ENCODE results near the gene GOSR1. TPM values are rescaled to one million over a fixed set of nuclear protein-coding genes. Genes with fewer than 3 reads are reported as not detected.
"Not testable (repeated sequence)": the region's sequence is repeated elsewhere in the genome, so short reads cannot be mapped to it uniquely, and the experiment has no call there.

GOSR1 gene
- total and polyA plus RNA-seq, 4 donors: 14.8 to 45.1 (median 32.1) TPM

DNA sequence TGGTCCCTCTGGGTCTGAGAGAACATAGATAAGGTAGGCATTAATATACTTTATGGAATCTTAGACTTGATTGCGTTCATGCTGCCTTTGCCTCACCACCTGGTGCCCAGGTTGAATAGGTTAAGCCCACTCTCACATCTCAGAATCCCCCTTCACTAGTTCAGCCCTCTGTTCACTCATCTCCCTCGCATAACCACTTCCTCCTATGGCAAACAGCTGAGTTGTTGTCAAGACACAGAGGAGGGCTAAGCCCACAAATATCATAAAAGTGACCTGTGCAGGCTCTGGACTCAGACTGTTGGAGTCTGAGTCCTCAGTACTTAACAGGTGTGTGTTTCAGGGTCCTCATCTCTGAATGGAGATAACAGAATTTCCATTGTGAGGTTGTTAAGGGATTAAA is 55.7 kb downstream of the GOSR1 start:
- no peaks in the 10 kb centered on the region for H3K27me3 ChIP-seq (ENCODE audit: control insufficient read depth in 3 of 3, insufficient read depth in 3 of 3, low read length in 2 of 3)
- H3K4me3 ChIP-seq: no peak overlapping the region
- TF ChIP-seq, protein P1, sequence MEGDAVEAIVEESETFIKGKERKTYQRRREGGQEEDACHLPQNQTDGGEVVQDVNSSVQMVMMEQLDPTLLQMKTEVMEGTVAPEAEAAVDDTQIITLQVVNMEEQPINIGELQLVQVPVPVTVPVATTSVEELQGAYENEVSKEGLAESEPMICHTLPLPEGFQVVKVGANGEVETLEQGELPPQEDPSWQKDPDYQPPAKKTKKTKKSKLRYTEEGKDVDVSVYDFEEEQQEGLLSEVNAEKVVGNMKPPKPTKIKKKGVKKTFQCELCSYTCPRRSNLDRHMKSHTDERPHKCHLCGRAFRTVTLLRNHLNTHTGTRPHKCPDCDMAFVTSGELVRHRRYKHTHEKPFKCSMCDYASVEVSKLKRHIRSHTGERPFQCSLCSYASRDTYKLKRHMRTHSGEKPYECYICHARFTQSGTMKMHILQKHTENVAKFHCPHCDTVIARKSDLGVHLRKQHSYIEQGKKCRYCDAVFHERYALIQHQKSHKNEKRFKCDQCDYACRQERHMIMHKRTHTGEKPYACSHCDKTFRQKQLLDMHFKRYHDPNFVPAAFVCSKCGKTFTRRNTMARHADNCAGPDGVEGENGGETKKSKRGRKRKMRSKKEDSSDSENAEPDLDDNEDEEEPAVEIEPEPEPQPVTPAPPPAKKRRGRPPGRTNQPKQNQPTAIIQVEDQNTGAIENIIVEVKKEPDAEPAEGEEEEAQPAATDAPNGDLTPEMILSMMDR (IDR thresholded peaks at IDR 0.05; ENCODE audit: control extremely low read depth, extremely low read depth): no peak
- H3K9ac ChIP-seq (ENCODE audit: insufficient read depth in 1 of 2, low read length in 2 of 2): no peak overlapping the region
- no peak for ATAC-seq (ENCODE audit: insufficient read depth, low FRiP score)
- H3K4me1 ChIP-seq (ENCODE audit: control insufficient read depth in 5 of 5, insufficient read depth in 5 of 5, low read length in 5 of 5): no peaks in the 10 kb centered on the region
- no peaks in the 10 kb centered on the region for H3K9me3 ChIP-seq (ENCODE audit: control insufficient read depth in 4 of 4, insufficient read depth in 3 of 4, low read length in 3 of 4)
- no peak for DNase-seq
- 58 to 74% methylated on average over 2 of the region's 2 CpGs for WGBS, 2 donors
- H3K36me3 ChIP-seq (ENCODE audit: control insufficient read depth in 4 of 4, insufficient read depth in 4 of 4, low read length in 4 of 4): no peaks in the 10 kb centered on the region
- H3K27ac ChIP-seq (ENCODE audit: low read depth in 1 of 2, low read length in 1 of 2): no peak overlapping the region

DNA sequence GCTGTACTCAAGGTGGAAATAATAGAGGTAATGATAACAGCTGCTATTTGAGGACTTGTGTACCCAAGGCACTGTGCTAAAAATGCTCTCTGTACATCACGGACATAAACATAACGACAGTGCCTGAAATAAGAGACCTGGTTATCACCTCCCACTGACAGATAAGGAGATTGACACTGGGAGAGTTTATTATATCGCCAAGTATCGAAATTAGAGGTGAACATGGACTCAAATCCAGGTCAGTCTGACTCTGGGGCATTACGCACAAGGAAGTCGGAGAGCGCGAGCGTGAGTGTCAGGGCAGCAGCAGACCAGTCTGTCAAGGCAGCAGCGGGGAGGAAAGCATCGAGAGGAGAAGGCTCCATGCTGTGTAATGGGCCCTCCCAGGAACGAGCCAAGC is 57.1 kb downstream of the GOSR1 start:
- no peak for ATAC-seq (ENCODE audit: insufficient read depth, low FRiP score)
- WGBS, 2 donors: 91 to 93% methylated on average over 12 of the region's 12 CpGs
- H3K9ac ChIP-seq (ENCODE audit: insufficient read depth in 1 of 2, low read length in 2 of 2): no peak overlapping the region
- H3K27ac ChIP-seq (ENCODE audit: low read depth in 1 of 2, low read length in 1 of 2): no peak overlapping the region
- no peaks in the 10 kb centered on the region for H3K27me3 ChIP-seq (ENCODE audit: control insufficient read depth in 3 of 3, insufficient read depth in 3 of 3, low read length in 2 of 3)
- no peak overlapping the region for H3K4me3 ChIP-seq
- no peaks in the 10 kb centered on the region for H3K9me3 ChIP-seq (ENCODE audit: control insufficient read depth in 4 of 4, insufficient read depth in 3 of 4, low read length in 3 of 4)
- no peaks in the 10 kb centered on the region for H3K36me3 ChIP-seq (ENCODE audit: control insufficient read depth in 4 of 4, insufficient read depth in 4 of 4, low read length in 4 of 4)
- DNase-seq: no peak
- no peaks in the 10 kb centered on the region for H3K4me1 ChIP-seq (ENCODE audit: control insufficient read depth in 5 of 5, insufficient read depth in 5 of 5, low read length in 5 of 5)
- TF ChIP-seq, protein P1 (IDR thresholded peaks at IDR 0.05; ENCODE audit: control extremely low read depth, extremely low read depth): no peak

DNA sequence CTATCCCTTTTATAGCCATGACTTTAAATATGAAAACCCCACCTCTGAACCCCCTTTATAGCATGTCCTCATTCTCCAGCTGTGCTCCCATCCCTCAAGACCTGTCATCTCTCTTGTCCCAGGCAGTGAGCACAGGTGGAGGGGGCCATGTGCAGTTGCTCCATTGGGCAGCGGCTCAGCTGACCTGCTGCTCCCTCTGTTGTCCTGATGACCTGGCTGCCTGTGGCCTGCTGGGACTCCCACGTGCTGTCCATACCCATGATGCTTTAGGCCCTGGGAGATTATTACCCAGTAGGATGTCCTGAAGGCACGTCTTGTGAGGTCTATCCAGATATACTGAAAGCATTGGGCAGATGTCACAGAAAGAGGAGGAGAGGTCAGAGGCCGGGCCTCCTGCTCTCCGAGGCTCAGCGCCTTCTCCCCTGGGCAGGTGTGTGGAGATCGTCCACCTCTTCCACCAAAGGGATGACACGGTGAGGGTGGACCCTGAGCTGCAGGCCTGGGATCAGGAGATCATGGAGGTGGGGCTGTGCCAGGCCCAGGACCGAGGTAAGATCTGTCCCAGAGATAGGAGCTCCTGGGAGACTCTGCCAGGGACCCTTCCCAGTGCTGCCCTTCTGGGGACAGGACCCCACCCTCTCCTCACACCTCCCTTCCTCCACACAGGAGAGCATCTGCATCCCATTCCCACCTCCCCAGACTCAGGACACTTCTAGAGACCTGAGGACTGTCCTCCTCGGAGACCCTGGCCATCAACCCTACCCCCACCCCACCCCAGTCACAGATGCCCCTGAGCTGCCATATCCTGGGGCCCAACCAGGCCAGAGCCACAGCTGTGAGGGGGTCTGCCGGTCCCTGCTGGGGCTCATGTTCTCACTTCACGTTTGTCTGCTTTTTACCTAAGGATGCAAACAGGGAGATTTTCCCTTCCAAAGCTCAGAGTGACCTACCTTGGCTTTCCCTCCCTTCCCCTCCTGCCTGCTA is 58.0 kb downstream of the GOSR1 start:
- H3K36me3 ChIP-seq (ENCODE audit: control insufficient read depth in 4 of 4, insufficient read depth in 4 of 4, low read length in 4 of 4): no peaks in the 10 kb centered on the region
- H3K9ac ChIP-seq (ENCODE audit: insufficient read depth in 1 of 2, low read length in 2 of 2): no peak overlapping the region
- no peaks in the 10 kb centered on the region for H3K9me3 ChIP-seq (ENCODE audit: control insufficient read depth in 4 of 4, insufficient read depth in 3 of 4, low read length in 3 of 4)
- no peaks in the 10 kb centered on the region for H3K4me1 ChIP-seq (ENCODE audit: control insufficient read depth in 5 of 5, insufficient read depth in 5 of 5, low read length in 5 of 5)
- no peaks in the 10 kb centered on the region for H3K27me3 ChIP-seq (ENCODE audit: control insufficient read depth in 3 of 3, insufficient read depth in 3 of 3, low read length in 2 of 3)
- TF ChIP-seq, protein P1 (IDR thresholded peaks at IDR 0.05; ENCODE audit: control extremely low read depth, extremely low read depth): no peak
- WGBS, 2 donors: 91 to 93% methylated on average over 12 of the region's 12 CpGs
- ATAC-seq (ENCODE audit: insufficient read depth, low FRiP score) (no peak), DNase-seq (no peak)
- H3K27ac ChIP-seq (ENCODE audit: low read depth in 1 of 2, low read length in 1 of 2): no peak overlapping the region
- H3K4me3 ChIP-seq: no peak overlapping the region

DNA sequence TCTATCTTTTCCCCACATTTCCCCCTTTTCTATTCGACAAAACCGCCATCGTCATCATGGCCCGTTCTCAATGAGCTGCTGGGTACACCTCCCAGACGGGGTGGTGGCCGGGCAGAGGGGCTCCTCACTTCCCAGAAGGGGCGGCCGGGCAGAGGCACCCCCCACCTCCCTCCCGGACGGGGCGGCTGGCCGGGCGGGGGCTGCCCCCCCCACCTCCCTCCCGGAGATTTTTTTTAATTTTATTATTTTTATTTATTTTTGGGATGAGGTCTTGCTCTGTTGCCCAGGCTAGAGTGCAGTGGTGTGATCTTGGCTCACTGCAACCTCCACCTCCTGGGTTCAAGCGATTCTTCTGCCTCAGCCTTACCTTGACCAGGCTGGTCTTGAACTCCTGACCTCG is 59.6 kb downstream of the GOSR1 start:
- H3K4me3 ChIP-seq; H3K9ac ChIP-seq (ENCODE audit: insufficient read depth in 1 of 2, low read length in 2 of 2); H3K4me1 ChIP-seq (ENCODE audit: control insufficient read depth in 5 of 5, insufficient read depth in 5 of 5, low read length in 5 of 5); H3K9me3 ChIP-seq (ENCODE audit: control insufficient read depth in 4 of 4, insufficient read depth in 3 of 4, low read length in 3 of 4); DNase-seq; H3K27ac ChIP-seq (ENCODE audit: low read depth in 1 of 2, low read length in 1 of 2); ATAC-seq (ENCODE audit: insufficient read depth, low FRiP score); H3K36me3 ChIP-seq (ENCODE audit: control insufficient read depth in 4 of 4, insufficient read depth in 4 of 4, low read length in 4 of 4); H3K27me3 ChIP-seq (ENCODE audit: control insufficient read depth in 3 of 3, insufficient read depth in 3 of 3, low read length in 2 of 3): not testable (repeated sequence)
- WGBS, 2 donors: 88 to 89% methylated on average over 14 to 16 of the region's 16 CpGs

DNA sequence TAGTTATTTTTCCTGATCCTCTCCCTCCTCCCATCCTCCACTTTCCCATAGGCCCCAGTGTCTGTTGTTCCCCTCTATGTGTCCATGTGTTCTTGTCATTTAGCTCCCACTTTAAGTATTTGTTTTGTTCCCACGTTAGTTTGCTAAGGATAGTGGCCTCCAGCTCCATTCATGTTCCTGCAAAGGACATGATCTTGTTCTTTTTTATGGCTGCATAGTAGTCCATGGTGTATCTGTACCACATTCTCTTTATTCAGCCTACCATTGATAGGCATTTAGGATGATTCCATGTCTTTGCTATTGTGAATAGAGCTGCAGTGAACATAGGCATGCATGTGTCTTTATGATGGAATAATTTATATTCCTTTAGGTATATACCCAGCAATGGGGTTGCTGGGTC is 60.5 kb downstream of the GOSR1 start:
- not testable (repeated sequence) for H3K9ac ChIP-seq (ENCODE audit: insufficient read depth in 1 of 2, low read length in 2 of 2); DNase-seq; H3K9me3 ChIP-seq (ENCODE audit: control insufficient read depth in 4 of 4, insufficient read depth in 3 of 4, low read length in 3 of 4); H3K4me1 ChIP-seq (ENCODE audit: control insufficient read depth in 5 of 5, insufficient read depth in 5 of 5, low read length in 5 of 5); H3K27ac ChIP-seq (ENCODE audit: low read depth in 1 of 2, low read length in 1 of 2); H3K4me3 ChIP-seq; H3K27me3 ChIP-seq (ENCODE audit: control insufficient read depth in 3 of 3, insufficient read depth in 3 of 3, low read length in 2 of 3); ATAC-seq (ENCODE audit: insufficient read depth, low FRiP score); H3K36me3 ChIP-seq (ENCODE audit: control insufficient read depth in 4 of 4, insufficient read depth in 4 of 4, low read length in 4 of 4)
- 73 to 83% methylated on average over 1 of the region's 1 CpG for WGBS, 2 donors
